ENCODE data around the gene APPL2.

- TF ChIP-seq CTCF (IDR thresholded peaks at IDR 0.05) (peak; percentile 35; the same call in 1 of the 3 replicates), REST (IDR thresholded peaks at IDR 0.05) (no peak), EP300 (IDR thresholded peaks at IDR 0.05) (no peak)
Measured at GRCh38 chr12:105235732-105236476, at the start of gene APPL2.

Measured in A549 (cell line).